SU-DHL-6 (cell line): Measurements from ENCODE around the gene ERGIC3.

Source experiments
- EZH2phosphoT487 ChIP-seq: fragments of 200-600 bp; sonication (generic), shearing (Covaris generic); conservative IDR thresholded peaks from 2 replicates; pipeline ENCODE4 v1.6.1; 2018; ENCODE audit warnings: mild to moderate bottlenecking, antibody characterized with exemption, low read length, moderate library complexity, mixed read lengths
- TF ChIP-seq, protein P1 (sequence below): fragments of 200-600 bp; sonication (generic); IDR thresholded peaks from one replicate; pipeline ENCODE4 v1.5.1; 2017; ENCODE audit warnings: antibody characterized with exemption, mild to moderate bottlenecking, low read length, moderate library complexity; ENCODE audit not compliant: insufficient read depth, poor library complexity, severe bottlenecking

DNA sequence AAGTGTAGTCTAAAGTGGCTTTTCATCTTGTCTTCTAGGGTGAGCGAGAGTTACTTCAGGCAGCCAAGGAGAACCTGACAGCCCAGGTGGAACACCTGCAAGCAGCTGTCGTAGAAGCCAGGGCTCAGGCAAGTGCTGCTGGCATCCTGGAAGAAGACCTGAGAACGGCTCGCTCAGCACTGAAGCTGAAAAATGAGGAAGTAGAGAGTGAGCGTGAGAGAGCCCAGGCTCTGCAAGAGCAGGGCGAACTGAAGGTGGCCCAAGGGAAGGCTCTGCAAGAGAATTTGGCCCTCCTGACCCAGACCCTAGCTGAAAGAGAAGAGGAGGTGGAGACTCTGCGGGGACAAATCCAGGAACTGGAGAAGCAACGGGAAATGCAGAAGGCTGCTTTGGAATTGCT, 39.5 kb upstream of the ERGIC3 start:
- TF ChIP-seq, protein P1, sequence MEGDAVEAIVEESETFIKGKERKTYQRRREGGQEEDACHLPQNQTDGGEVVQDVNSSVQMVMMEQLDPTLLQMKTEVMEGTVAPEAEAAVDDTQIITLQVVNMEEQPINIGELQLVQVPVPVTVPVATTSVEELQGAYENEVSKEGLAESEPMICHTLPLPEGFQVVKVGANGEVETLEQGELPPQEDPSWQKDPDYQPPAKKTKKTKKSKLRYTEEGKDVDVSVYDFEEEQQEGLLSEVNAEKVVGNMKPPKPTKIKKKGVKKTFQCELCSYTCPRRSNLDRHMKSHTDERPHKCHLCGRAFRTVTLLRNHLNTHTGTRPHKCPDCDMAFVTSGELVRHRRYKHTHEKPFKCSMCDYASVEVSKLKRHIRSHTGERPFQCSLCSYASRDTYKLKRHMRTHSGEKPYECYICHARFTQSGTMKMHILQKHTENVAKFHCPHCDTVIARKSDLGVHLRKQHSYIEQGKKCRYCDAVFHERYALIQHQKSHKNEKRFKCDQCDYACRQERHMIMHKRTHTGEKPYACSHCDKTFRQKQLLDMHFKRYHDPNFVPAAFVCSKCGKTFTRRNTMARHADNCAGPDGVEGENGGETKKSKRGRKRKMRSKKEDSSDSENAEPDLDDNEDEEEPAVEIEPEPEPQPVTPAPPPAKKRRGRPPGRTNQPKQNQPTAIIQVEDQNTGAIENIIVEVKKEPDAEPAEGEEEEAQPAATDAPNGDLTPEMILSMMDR, result no peak
- no peak for TF ChIP-seq EZH2phosphoT487
